Measurements from ENCODE around the gene SMAD6. TPM values are rescaled to one million over a fixed set of nuclear protein-coding genes. Genes with fewer than 3 reads are reported as not detected.
A peak's percentile ranks its signal among the peaks of the same experiment; 100 is the strongest.

SMAD6 gene
- total and polyA plus RNA-seq, 2 donors = 20.1 to 31.1 TPM

GRCh38 chr15:66780973-66781718 lies 79.1 kb downstream of the SMAD6 start:
- no peak overlapping the region for H3K27ac ChIP-seq (ENCODE audit: low read depth)
- 96% methylated on average over 73 of the region's 73 CpGs for WGBS
- DNase-seq (ENCODE audit: extremely low spot score) = no peak
- H3K4me1 ChIP-seq (ENCODE audit: insufficient read depth) = no peaks in the 10 kb centered on the region
- H3K4me3 ChIP-seq (ENCODE audit: low read depth, low read length) = no peak overlapping the region
- peaks cover 5% of the 10 kb centered on the region for H3K36me3 ChIP-seq (ENCODE audit: insufficient read depth)

- Histone ChIP-seq H3K4me1 (ENCODE audit: insufficient read depth) (no peaks in the 10 kb centered on the region), H3K36me3 (ENCODE audit: insufficient read depth) (peaks cover 5% of the 10 kb centered on the region), H3K4me3 (ENCODE audit: low read depth, low read length) (no peak overlapping the region), H3K27ac (ENCODE audit: low read depth) (no peak overlapping the region)
- 39% methylated on average over 3 of the region's 3 CpGs for whole genome bisulfite sequencing
- DNase-seq (ENCODE audit: extremely low spot score) = no peak
Observed at GRCh38 chr15:66782785-66783184, 80.7 kb downstream of the SMAD6 start.

DNA sequence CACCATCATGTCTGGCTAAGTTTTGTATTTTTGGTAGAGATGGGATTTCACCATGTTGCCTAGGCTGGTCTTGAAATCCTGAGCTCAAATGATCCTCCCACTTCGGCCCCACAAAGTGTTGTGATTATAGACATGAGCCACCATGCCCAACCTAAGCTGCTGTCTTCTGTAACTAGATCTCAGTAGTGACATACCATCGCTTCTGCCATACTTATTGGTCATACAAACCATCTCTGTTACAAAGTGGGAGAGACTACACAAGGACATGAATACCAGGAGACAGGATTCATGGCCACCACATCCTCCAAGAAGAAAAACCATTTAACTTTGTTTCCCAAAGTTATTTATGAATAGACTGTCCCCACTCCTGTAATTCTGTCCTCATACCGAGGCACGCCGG lies 81.3 kb downstream of the SMAD6 start:
- H3K4me1 ChIP-seq (ENCODE audit: insufficient read depth) = no peaks in the 10 kb centered on the region
- no peak overlapping the region for H3K27ac ChIP-seq (ENCODE audit: low read depth)
- DNase-seq (ENCODE audit: extremely low spot score) = no peak
- 88% methylated on average over 5 of the region's 5 CpGs for WGBS
- H3K36me3 ChIP-seq (ENCODE audit: insufficient read depth) = peaks cover 5% of the 10 kb centered on the region
- no peak overlapping the region for H3K4me3 ChIP-seq (ENCODE audit: low read depth, low read length)

DNA sequence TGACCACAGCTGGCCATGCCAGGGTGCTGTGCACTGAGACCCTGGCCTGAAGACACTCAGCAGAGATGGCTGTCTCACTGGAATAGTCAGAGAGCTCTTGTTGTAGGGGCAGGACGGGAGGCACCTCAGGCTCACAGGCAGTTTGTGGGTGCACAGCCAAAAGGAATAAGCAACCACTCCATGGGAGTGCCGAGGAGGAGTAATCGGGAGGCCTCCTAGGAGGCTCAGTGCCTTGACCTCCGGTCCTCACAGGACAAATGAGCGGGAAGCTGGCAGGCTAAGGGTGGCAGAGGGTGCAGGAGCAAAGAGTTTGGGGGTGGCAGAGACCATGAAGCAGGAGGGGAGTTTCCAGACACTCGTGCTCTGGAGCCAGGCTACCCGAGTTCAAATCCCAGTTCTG lies 81.7 kb downstream of the SMAD6 start:
- Histone ChIP-seq H3K36me3 (ENCODE audit: insufficient read depth) (peaks cover 5% of the 10 kb centered on the region), H3K27ac (ENCODE audit: low read depth) (no peak overlapping the region), H3K4me1 (ENCODE audit: insufficient read depth) (no peaks in the 10 kb centered on the region), H3K4me3 (ENCODE audit: low read depth, low read length) (no peak overlapping the region)
- WGBS = 90% methylated on average over 7 of the region's 7 CpGs
- DNase-seq (ENCODE audit: extremely low spot score) = no peak

GRCh38 chr15:66784174-66784573 lies 82.1 kb downstream of the SMAD6 start:
- peaks cover 5% of the 10 kb centered on the region for H3K36me3 ChIP-seq (ENCODE audit: insufficient read depth)
- H3K4me3 ChIP-seq (ENCODE audit: low read depth, low read length) = no peak overlapping the region
- H3K4me1 ChIP-seq (ENCODE audit: insufficient read depth) = no peaks in the 10 kb centered on the region
- no peak overlapping the region for H3K27ac ChIP-seq (ENCODE audit: low read depth)
- no peak for DNase-seq (ENCODE audit: extremely low spot score)
- 97% methylated on average over 4 of the region's 4 CpGs for WGBS

DNA sequence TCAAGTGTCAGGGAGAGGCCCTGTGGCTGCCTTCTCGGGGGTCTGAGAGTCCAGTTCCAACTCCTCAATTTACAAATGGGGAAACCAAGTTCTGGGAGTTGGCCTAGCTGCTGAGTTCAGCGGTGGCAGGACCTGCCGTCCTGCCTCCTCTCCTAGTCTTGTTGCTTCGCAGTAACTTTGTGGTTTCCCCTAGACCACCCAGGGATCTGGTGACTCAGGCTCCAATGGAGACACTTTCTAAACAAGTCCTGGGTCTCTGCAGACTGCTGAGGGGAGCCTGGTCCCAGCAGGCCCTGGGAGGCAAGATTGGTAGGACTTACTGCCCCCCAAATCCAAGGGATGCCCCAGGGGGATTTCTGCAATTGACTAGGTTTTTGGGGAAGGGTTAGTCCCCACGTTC lies 83.6 kb downstream of the SMAD6 start:
- H3K4me1 ChIP-seq (ENCODE audit: insufficient read depth) = no peaks in the 10 kb centered on the region
- no peak overlapping the region for H3K4me3 ChIP-seq (ENCODE audit: low read depth, low read length)
- peaks cover 5% of the 10 kb centered on the region for H3K36me3 ChIP-seq (ENCODE audit: insufficient read depth)
- 72% methylated on average over 5 of the region's 5 CpGs for WGBS
- no peak overlapping the region for H3K27ac ChIP-seq (ENCODE audit: low read depth)
- DNase-seq (ENCODE audit: extremely low spot score) = no peak

- DNase-seq (ENCODE audit: extremely low spot score) = no peak
- WGBS = 87% methylated on average over 4 of the region's 4 CpGs
- Histone ChIP-seq H3K4me1 (ENCODE audit: insufficient read depth) (no peaks in the 10 kb centered on the region), H3K27ac (ENCODE audit: low read depth) (no peak overlapping the region), H3K36me3 (ENCODE audit: insufficient read depth) (peaks cover 2% of the 10 kb centered on the region), H3K4me3 (ENCODE audit: low read depth, low read length) (no peak overlapping the region)
Observed at GRCh38 chr15:66786222-66786621, 84.2 kb downstream of the SMAD6 start.

DNA sequence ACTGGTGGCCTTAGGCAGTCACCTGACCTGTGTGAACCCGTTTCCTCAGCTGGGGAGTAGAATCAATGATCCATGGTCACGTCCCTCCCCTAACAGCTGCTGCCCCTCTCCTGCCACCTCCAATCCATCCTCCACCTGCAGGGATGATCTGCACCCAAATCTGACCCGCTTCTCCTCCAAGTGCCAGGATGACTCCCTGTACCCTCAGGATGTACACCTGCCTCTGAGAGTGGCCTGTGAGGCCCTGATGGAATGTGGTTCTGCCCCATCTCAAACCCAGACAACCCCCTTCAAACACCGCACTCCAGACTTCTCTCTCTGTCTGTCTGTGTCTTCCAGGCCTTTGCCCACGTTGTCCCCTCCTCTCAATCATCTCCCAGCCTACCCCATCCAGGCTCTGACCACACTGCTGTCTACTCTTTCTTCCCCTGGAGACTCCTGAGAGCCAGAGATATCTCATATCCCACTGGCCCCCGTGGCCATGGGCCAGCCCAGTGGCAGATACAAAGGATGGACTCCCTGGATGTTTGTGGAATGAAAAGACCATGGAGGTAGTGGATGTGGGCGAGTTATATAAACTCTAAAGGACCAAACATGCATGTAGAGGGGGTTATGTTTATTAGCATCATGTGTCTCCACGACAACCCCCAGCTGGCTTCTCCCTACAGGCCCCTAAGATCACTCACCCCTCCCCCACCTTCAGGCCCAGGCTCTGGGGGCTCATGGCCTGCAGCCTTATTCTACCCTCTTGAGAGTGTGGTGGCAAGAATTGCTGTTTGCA lies 84.9 kb downstream of the SMAD6 start:
- Histone ChIP-seq H3K4me3 (ENCODE audit: low read depth, low read length) (no peak overlapping the region), H3K27ac (ENCODE audit: low read depth) (no peak overlapping the region), H3K36me3 (ENCODE audit: insufficient read depth) (no peaks in the 10 kb centered on the region), H3K4me1 (ENCODE audit: insufficient read depth) (no peaks in the 10 kb centered on the region)
- WGBS = 65% methylated on average over 8 of the region's 8 CpGs
- no peak for DNase-seq (ENCODE audit: extremely low spot score)

- 98% methylated on average over 1 of the region's 1 CpG for WGBS
- Histone ChIP-seq H3K27ac (ENCODE audit: low read depth) (no peak overlapping the region), H3K4me1 (ENCODE audit: insufficient read depth) (no peaks in the 10 kb centered on the region), H3K36me3 (ENCODE audit: insufficient read depth) (no peaks in the 10 kb centered on the region), H3K4me3 (ENCODE audit: low read depth, low read length) (no peak overlapping the region)
- DNase-seq (ENCODE audit: extremely low spot score) = no peak
Observed at GRCh38 chr15:66787489-66787871, 85.4 kb downstream of the SMAD6 start.

DNA sequence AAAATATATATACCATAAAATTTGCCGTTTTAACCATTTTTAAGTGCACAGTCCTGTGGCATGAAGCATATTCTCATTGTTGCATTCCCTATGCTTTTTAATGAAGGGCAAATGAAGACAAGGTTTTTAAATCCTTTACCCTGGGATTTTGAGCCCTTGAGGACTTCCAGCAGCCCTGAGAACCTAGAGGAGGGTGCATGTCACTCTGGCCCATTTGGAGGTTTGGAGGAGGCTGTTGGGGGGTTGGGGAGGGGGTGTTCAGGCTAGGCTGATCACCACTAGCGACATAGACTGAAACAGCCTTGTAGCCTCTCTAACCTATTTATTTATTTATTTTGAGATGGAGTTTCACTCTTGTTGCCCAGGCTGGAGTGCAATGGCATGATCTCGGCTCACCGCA lies 86.0 kb downstream of the SMAD6 start:
- no peak for DNase-seq (ENCODE audit: extremely low spot score)
- Histone ChIP-seq H3K27ac (ENCODE audit: low read depth) (no peak overlapping the region), H3K36me3 (ENCODE audit: insufficient read depth) (no peaks in the 10 kb centered on the region), H3K4me3 (ENCODE audit: low read depth, low read length) (no peak overlapping the region), H3K4me1 (ENCODE audit: insufficient read depth) (no peaks in the 10 kb centered on the region)
- WGBS = 98% methylated on average over 4 of the region's 4 CpGs

- DNase-seq (ENCODE audit: extremely low spot score) = no peak
- no peaks in the 10 kb centered on the region for H3K36me3 ChIP-seq (ENCODE audit: insufficient read depth)
- H3K4me3 ChIP-seq (ENCODE audit: low read depth, low read length) = no peak overlapping the region
- H3K4me1 ChIP-seq (ENCODE audit: insufficient read depth) = no peaks in the 10 kb centered on the region
- H3K27ac ChIP-seq (ENCODE audit: low read depth) = peak overlapping the region; percentile 12
- WGBS = 44% methylated on average over 5 of the region's 5 CpGs
Observed at GRCh38 chr15:66789029-66790025, 87.3 kb downstream of the SMAD6 start.

GRCh38 chr15:66795851-66796250 lies 93.8 kb downstream of the SMAD6 start:
- Histone ChIP-seq H3K27ac (ENCODE audit: low read depth) (no peak overlapping the region), H3K36me3 (ENCODE audit: insufficient read depth) (no peaks in the 10 kb centered on the region), H3K4me3 (ENCODE audit: low read depth, low read length) (no peak overlapping the region), H3K4me1 (ENCODE audit: insufficient read depth) (no peaks in the 10 kb centered on the region)
- WGBS = 93% methylated on average over 10 of the region's 10 CpGs
- no peak for DNase-seq (ENCODE audit: extremely low spot score)

DNA sequence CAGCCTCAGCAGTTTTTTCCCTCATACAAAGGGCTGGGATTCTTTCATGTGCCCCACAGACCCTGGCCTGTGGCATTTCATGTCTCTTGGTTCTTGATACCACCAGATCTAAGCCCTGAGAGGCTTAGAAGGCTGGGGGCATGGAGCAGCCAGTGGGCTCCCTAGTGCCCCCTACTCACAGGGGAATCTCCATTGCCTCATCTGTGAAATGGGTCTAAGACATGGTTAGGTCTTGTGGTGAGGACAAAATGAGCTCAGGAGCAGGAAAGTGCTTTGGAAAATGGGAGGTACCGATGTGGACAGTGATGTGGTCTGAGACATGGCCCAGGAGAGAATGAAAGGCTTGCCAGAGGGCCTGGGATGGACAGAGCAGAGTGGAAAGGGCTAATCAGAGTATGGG lies 94.3 kb downstream of the SMAD6 start:
- WGBS = 98% methylated on average over 1 of the region's 1 CpG

More for the DNA sequence above, 94.3 kb downstream of the SMAD6 start:
- DNase-seq (ENCODE audit: extremely low spot score) = no peak
- no peaks in the 10 kb centered on the region for H3K36me3 ChIP-seq (ENCODE audit: insufficient read depth)
- H3K4me3 ChIP-seq (ENCODE audit: low read depth, low read length) = no peak overlapping the region
- H3K27ac ChIP-seq (ENCODE audit: low read depth) = no peak overlapping the region
- H3K4me1 ChIP-seq (ENCODE audit: insufficient read depth) = no peaks in the 10 kb centered on the region
